ENCODE data around the gene GIMAP2.

GIMAP2 gene

DNA sequence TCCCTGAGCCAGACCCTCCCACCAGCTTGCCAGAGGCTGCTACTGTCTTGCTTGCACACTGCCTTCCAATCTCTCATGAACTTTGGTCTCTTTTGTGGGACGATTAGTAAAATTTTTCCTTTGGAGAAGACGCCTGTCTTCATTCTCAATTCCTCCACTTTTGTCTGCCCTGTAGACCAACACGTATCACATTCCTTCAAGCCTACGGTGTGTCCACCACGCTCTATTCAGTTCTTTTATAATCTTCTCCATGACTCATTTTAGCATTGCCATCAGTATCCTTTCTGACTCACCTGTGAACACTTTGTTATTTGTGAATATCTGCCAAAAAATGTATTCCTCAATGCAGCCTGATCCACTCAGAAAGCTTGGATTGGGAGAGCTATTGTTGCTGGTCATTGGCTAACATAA lies 53.1 kb downstream of the GIMAP2 start:
- H3K36me3 Mint-ChIP-seq (ENCODE audit: low read depth) = no peaks in the 10 kb centered on the region
- H3K27me3 Mint-ChIP-seq (ENCODE audit: low read depth, poor library complexity) = peaks cover 16% of the 10 kb centered on the region
- H3K27ac Mint-ChIP-seq = no peak overlapping the region
- no peak for TF ChIP-seq CTCF (IDR thresholded peaks at IDR 0.05)
- no peak overlapping the region for H3K4me3 Mint-ChIP-seq
- H3K9me3 Mint-ChIP-seq = peaks cover 25% of the 10 kb centered on the region
- H3K4me1 Mint-ChIP-seq = peaks cover 37% of the 10 kb centered on the region
- DNase-seq = no peak

DNA sequence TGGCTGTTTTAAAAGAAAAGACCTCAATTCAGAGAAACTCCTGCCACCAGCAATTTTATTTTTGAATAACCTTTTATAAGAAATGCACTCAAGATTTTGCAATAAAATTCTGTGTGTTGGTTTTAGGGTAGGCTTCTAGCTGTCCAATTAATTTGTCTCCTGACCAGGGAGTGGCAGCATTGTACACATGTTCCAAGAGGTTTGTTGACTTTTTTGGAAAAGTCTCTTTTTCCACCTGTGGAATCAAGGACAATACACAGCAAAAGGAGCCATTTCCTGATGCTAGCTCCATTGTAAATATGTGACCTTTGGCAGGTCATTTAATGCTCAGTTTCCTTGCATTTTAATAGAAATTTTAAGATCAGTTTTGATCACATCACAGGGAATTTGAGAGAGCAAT lies 53.5 kb downstream of the GIMAP2 start:
- no peak overlapping the region for H3K27ac Mint-ChIP-seq
- H3K27me3 Mint-ChIP-seq (ENCODE audit: low read depth, poor library complexity) = peaks cover 15% of the 10 kb centered on the region
- no peaks in the 10 kb centered on the region for H3K36me3 Mint-ChIP-seq (ENCODE audit: low read depth)
- TF ChIP-seq CTCF (IDR thresholded peaks at IDR 0.05) = no peak
- no peak overlapping the region for H3K4me3 Mint-ChIP-seq
- DNase-seq = no peak
- peaks cover 41% of the 10 kb centered on the region for H3K4me1 Mint-ChIP-seq
- H3K9me3 Mint-ChIP-seq = peaks cover 23% of the 10 kb centered on the region

GRCh38 chr7:150740053-150740452 lies 54.5 kb downstream of the GIMAP2 start:
- Mint-ChIP-seq H3K4me3 (no peak overlapping the region), H3K4me1 (peaks cover 45% of the 10 kb centered on the region), H3K27me3 (ENCODE audit: low read depth, poor library complexity) (peaks cover 16% of the 10 kb centered on the region), H3K36me3 (ENCODE audit: low read depth) (no peaks in the 10 kb centered on the region), H3K27ac (no peak overlapping the region), H3K9me3 (peaks cover 14% of the 10 kb centered on the region)
- DNase-seq = no peak
- TF ChIP-seq CTCF (IDR thresholded peaks at IDR 0.05) = no peak

GRCh38 chr7:150742286-150742968 lies 56.9 kb downstream of the GIMAP2 start:
- Mint-ChIP-seq H3K9me3 (peaks cover 14% of the 10 kb centered on the region), H3K36me3 (ENCODE audit: low read depth) (no peaks in the 10 kb centered on the region), H3K4me3 (no peak overlapping the region), H3K4me1 (peaks cover 29% of the 10 kb centered on the region), H3K27ac (no peak overlapping the region), H3K27me3 (ENCODE audit: low read depth, poor library complexity) (peaks cover 14% of the 10 kb centered on the region)
- TF ChIP-seq CTCF (IDR thresholded peaks at IDR 0.05) = no peak
- DNase-seq = no peak

Measured in nephron progenitor cell (in vitro differentiated cells).